Left kidney (tissue), 2 donors: ENCODE results near the gene ELFN2. TPM values are rescaled to one million over a fixed set of nuclear protein-coding genes. Genes with fewer than 3 reads are reported as not detected.
"Not testable (repeated sequence)": the region's sequence is repeated elsewhere in the genome, so short reads cannot be mapped to it uniquely, and the experiment has no call there.

Experiments
- DNase-seq: peaks from one replicate; pipeline ENCODE4 v3.0.0-alpha.2; 2013
- polyA plus RNA-seq: library from polyadenylated mRNA; unstranded; fragments of 120-200 nt; gene quantifications from one replicate; pipeline ENCODE4 v1.2.1, GENCODE V29; 2013; ENCODE audit not compliant: insufficient read length

The ELFN2 gene
- polyA plus RNA-seq, 1 donor, result 1.1 TPM

- DNase-seq, result no peak
Measured at GRCh38 chr22:37334859-37335805, 92.1 kb downstream of the ELFN2 start.

GRCh38 chr22:37334461-37334858, 92.8 kb downstream of the ELFN2 start:
- no peak for DNase-seq

- no peak for DNase-seq
Measured at GRCh38 chr22:37333724-37334460, 93.4 kb downstream of the ELFN2 start.

GRCh38 chr22:37331856-37332536, 95.3 kb downstream of the ELFN2 start:
- no peak for DNase-seq

- DNase-seq, result no peak
Measured at GRCh38 chr22:37331034-37331428, 96.2 kb downstream of the ELFN2 start.

- DNase-seq, result peak; percentile 72
Measured at GRCh38 chr22:37330200-37331033, 96.9 kb downstream of the ELFN2 start.

- DNase-seq, result no peak
Measured at GRCh38 chr22:37329238-37330140, 97.8 kb downstream of the ELFN2 start.

- DNase-seq, result not testable (repeated sequence)
Measured at GRCh38 chr22:37328538-37329237, 98.6 kb downstream of the ELFN2 start.

- DNase-seq, result no peak
Measured at GRCh38 chr22:37328017-37328416, 99.3 kb downstream of the ELFN2 start.

GRCh38 chr22:37326726-37327125, 100.6 kb downstream of the ELFN2 start:
- DNase-seq, result no peak

GRCh38 chr22:37325039-37325395, 102.3 kb downstream of the ELFN2 start:
- no peak for DNase-seq

- DNase-seq, result no peak
Measured at GRCh38 chr22:37324340-37325038, 102.8 kb downstream of the ELFN2 start.

GRCh38 chr22:37320726-37321677, 106.3 kb downstream of the ELFN2 start:
- DNase-seq, result no peak

GRCh38 chr22:37319469-37319868, 107.8 kb downstream of the ELFN2 start:
- no peak for DNase-seq

GRCh38 chr22:37318364-37319109, 108.7 kb downstream of the ELFN2 start:
- DNase-seq, result no peak
